Osteoblast (primary cell): ENCODE data around the gene PIK3R2. TPM values are rescaled to one million over a fixed set of nuclear protein-coding genes. Genes with fewer than 3 reads are reported as not detected.

Experiments
- DNase-seq: peaks from one replicate; pipeline ENCODE4 v3.0.0; 2011; ENCODE audit warnings: low spot score, mixed read lengths; ENCODE audit not compliant: insufficient read length; ENCODE audit errors: missing footprints
- H2AFZ ChIP-seq: 2 replicates; pipeline ENCODE4 v1.6.0; 2011; ENCODE audit warnings: mild to moderate bottlenecking, low read length
- H3K27ac ChIP-seq: 2 replicates; pipeline ENCODE4 v1.5.1; 2011; ENCODE audit warnings: mild to moderate bottlenecking, low read depth, low read length, moderate library complexity
- H3K27me3 ChIP-seq: 2 replicates; pipeline ENCODE4 v1.6.0; 2012; ENCODE audit warnings: mild to moderate bottlenecking, control low read depth, inconsistent platforms, low read length, moderate library complexity; ENCODE audit not compliant: insufficient read depth
- H3K36me3 ChIP-seq: 2 replicates; pipeline ENCODE4 v1.5.1; 2011; ENCODE audit warnings: mild to moderate bottlenecking, low read length, control low read depth, moderate library complexity; ENCODE audit not compliant: insufficient read depth
- H3K4me1 ChIP-seq: 2 replicates; pipeline ENCODE4 v1.5.1; 2011; ENCODE audit warnings: mild to moderate bottlenecking, low read length, control low read depth, moderate library complexity; ENCODE audit not compliant: insufficient read depth
- H3K4me2 ChIP-seq: 2 replicates; pipeline ENCODE4 v1.6.0; 2011; ENCODE audit warnings: mild to moderate bottlenecking, low read length; ENCODE audit not compliant: insufficient read depth
- H3K4me3 ChIP-seq: fragments of 200-600 bp; sonication (generic); 3 replicates; pipeline ENCODE4 v1.5.1; 2012; ENCODE audit warnings: mild to moderate bottlenecking, low read length, inconsistent platforms; ENCODE audit not compliant: insufficient read depth
- H3K79me2 ChIP-seq: 2 replicates; pipeline ENCODE4 v1.6.0; 2012; ENCODE audit warnings: mild to moderate bottlenecking, low read length, control low read depth, inconsistent platforms; ENCODE audit not compliant: insufficient read depth
- H3K9me3 ChIP-seq: 2 replicates; pipeline ENCODE4 v1.5.1; 2011; ENCODE audit warnings: low read depth, low read length, control low read depth
- H4K20me1 ChIP-seq: 2 replicates; pipeline ENCODE4 v1.6.0; 2012; ENCODE audit warnings: mild to moderate bottlenecking, low read length, control low read depth; ENCODE audit not compliant: insufficient read depth
- CTCF ChIP-seq: IDR thresholded peaks from 2 replicates; pipeline ENCODE4 v1.5.1; 2011; ENCODE audit warnings: mild to moderate bottlenecking, low read depth, low read length, moderate library complexity; ENCODE audit errors: extremely low read depth
- total RNA-seq: library from RNA; depleted of rRNA; stranded (reverse); fragments of >200 nt; gene quantifications from 2 replicates; pipeline ENCODE4 v1.2.3, GENCODE V29; 2012

Gene PIK3R2
- total RNA-seq, 1 donor: 25.7 TPM

- DNase-seq: peak; percentile 73
Observed at GRCh38 chr19:18130523-18131242, 22.3 kb upstream of the PIK3R2 start.

GRCh38 chr19:18131841-18132596, 20.9 kb upstream of the PIK3R2 start:
- H3K27me3 ChIP-seq: no peaks in the 10 kb centered on the region
- H3K27ac ChIP-seq: no peak overlapping the region
- no peaks in the 10 kb centered on the region for H3K79me2 ChIP-seq
- no peak overlapping the region for H3K4me2 ChIP-seq
- peak; percentile 81 for DNase-seq
- no peaks in the 10 kb centered on the region for H3K4me1 ChIP-seq
- H3K36me3 ChIP-seq: peaks cover 47% of the 10 kb centered on the region
- no peak overlapping the region for H3K4me3 ChIP-seq
- no peaks in the 10 kb centered on the region for H4K20me1 ChIP-seq
- H2AFZ ChIP-seq: no peak overlapping the region
- no peak for TF ChIP-seq CTCF
- H3K9me3 ChIP-seq: no peaks in the 10 kb centered on the region

More at GRCh38 chr19:18130523-18131242, 22.3 kb upstream of the PIK3R2 start:
- H3K27ac ChIP-seq: no peak overlapping the region
- no peaks in the 10 kb centered on the region for H3K27me3 ChIP-seq
- H3K4me1 ChIP-seq: no peaks in the 10 kb centered on the region
- no peaks in the 10 kb centered on the region for H3K79me2 ChIP-seq
- H4K20me1 ChIP-seq: no peaks in the 10 kb centered on the region
- no peak for TF ChIP-seq CTCF
- no peak overlapping the region for H3K4me3 ChIP-seq
- H3K36me3 ChIP-seq: peaks cover 42% of the 10 kb centered on the region
- H3K4me2 ChIP-seq: no peak overlapping the region
- no peak overlapping the region for H2AFZ ChIP-seq
- H3K9me3 ChIP-seq: no peaks in the 10 kb centered on the region

- H3K36me3 ChIP-seq: peaks cover 37% of the 10 kb centered on the region
- no peaks in the 10 kb centered on the region for H4K20me1 ChIP-seq
- no peak overlapping the region for H3K4me3 ChIP-seq
- no peak overlapping the region for H2AFZ ChIP-seq
- H3K27ac ChIP-seq: no peak overlapping the region
- DNase-seq: no peak
- no peaks in the 10 kb centered on the region for H3K4me1 ChIP-seq
- H3K4me2 ChIP-seq: no peak overlapping the region
- no peaks in the 10 kb centered on the region for H3K79me2 ChIP-seq
- no peaks in the 10 kb centered on the region for H3K9me3 ChIP-seq
- H3K27me3 ChIP-seq: no peaks in the 10 kb centered on the region
- no peak for TF ChIP-seq CTCF
Observed at GRCh38 chr19:18135712-18136584, 17.0 kb upstream of the PIK3R2 start.

- Histone ChIP-seq H3K79me2 (no peaks in the 10 kb centered on the region), H4K20me1 (no peaks in the 10 kb centered on the region), H3K27ac (no peak overlapping the region), H3K9me3 (no peaks in the 10 kb centered on the region), H3K4me2 (no peak overlapping the region), H3K36me3 (peaks cover 37% of the 10 kb centered on the region), H3K4me3 (no peak overlapping the region), H2AFZ (no peak overlapping the region), H3K4me1 (no peaks in the 10 kb centered on the region), H3K27me3 (no peaks in the 10 kb centered on the region)
- DNase-seq: no peak
- no peak for TF ChIP-seq CTCF
Observed at GRCh38 chr19:18137242-18137641, 15.7 kb upstream of the PIK3R2 start.
